Gastroesophageal sphincter (tissue), 4 donors: ENCODE results near the gene BTBD6. TPM values are rescaled to one million over a fixed set of nuclear protein-coding genes. Genes with fewer than 3 reads are reported as not detected.
"Not testable (repeated sequence)": the region's sequence is repeated elsewhere in the genome, so short reads cannot be mapped to it uniquely, and the experiment has no call there.

Experiments
- ATAC-seq: fragments of 150-250 bp; one replicate; pipeline ENCODE4 v1.9.1; 2016; ENCODE audit warnings: mild to moderate bottlenecking, moderate library complexity
- H3K27ac ChIP-seq, 4 donors: fragments of 200-600 bp; sonication (generic) in 3 of 4; 1 replicate in 3 of 4; 2 replicates in 1 of 4; pipeline ENCODE4 v1.5.1; 2016 to 2019
- H3K27me3 ChIP-seq: fragments of 200-600 bp; sonication (generic); one replicate; pipeline ENCODE4 v1.5.1; 2019
- H3K36me3 ChIP-seq, 2 donors: fragments of 200-600 bp; sonication (generic); one replicate each; pipeline ENCODE4 v1.5.1; 2019; ENCODE audit warnings: control low read depth in 1 of 2
- H3K4me1 ChIP-seq, 3 donors: fragments of 200-600 bp; sonication (generic); 1 replicate in 2 of 3; 2 replicates in 1 of 3; pipeline ENCODE4 v1.5.1; 2016 to 2019; ENCODE audit warnings: control low read depth in 2 of 3
- H3K4me3 ChIP-seq, 2 donors: fragments of 200-600 bp; sonication (generic); one replicate each; pipeline ENCODE4 v1.5.1; 2019; ENCODE audit warnings: mild to moderate bottlenecking in 1 of 2, moderate library complexity in 1 of 2
- H3K9me3 ChIP-seq, 3 donors: fragments of 200-600 bp; sonication (generic); one replicate each; pipeline ENCODE4 v1.5.1; 2017 to 2019; ENCODE audit warnings: control low read depth in 2 of 3
- CTCF ChIP-seq, 4 experiments: fragments of 200-600 bp in 2 of 4; fragments of 450-650 bp in 2 of 4; sonication (generic) in 1 of 4; IDR thresholded peaks; one replicate each; pipeline ENCODE4 v1.5.1; 2017 to 2019; ENCODE audit warnings: antibody characterized with exemption in 4 of 4, mild to moderate bottlenecking in 2 of 4, moderate library complexity in 2 of 4
- EP300 ChIP-seq: sonication (generic); formaldehyde crosslinking; IDR thresholded peaks from one replicate; pipeline ENCODE4 v1.6.1; 2017; ENCODE audit warnings: antibody characterized with exemption, mild to moderate bottlenecking
- POLR2A ChIP-seq, 2 donors: fragments of 450-650 bp; IDR thresholded peaks; one replicate each; pipeline ENCODE4 v1.6.1; 2017; ENCODE audit warnings: antibody characterized with exemption in 2 of 2, mild to moderate bottlenecking in 2 of 2, moderate library complexity in 1 of 2
- POLR2AphosphoS5 ChIP-seq: sonication (generic); formaldehyde crosslinking; IDR thresholded peaks from one replicate; pipeline ENCODE4 v1.6.1; 2017; ENCODE audit warnings: antibody characterized with exemption
- WGBS, 2 donors: methylation state at CpG; one replicate each; pipeline ENCODE4 v1.1.5; 2018; ENCODE audit warnings: low coverage in 1 of 2; 5-methylcytosine and 5-hydroxymethylcytosine counted together
- total RNA-seq, 4 donors: library from RNA; depleted of rRNA; stranded (reverse); fragments of >200 nt; gene quantifications; one replicate each; pipeline ENCODE4 v1.1.0, GENCODE V29; 2016

Gene BTBD6
- total RNA-seq, 4 donors from 2014 or later = 50.9 to 80.7 (median 66.1) TPM

- Histone ChIP-seq H3K4me1 (peaks cover 0 to 20% (median 0%) of the 10 kb centered on the region in 3 donors), H3K4me3 (no peak overlapping the region), H3K36me3 (peaks cover 0 to 36% of the 10 kb centered on the region in 2 donors), H3K9me3 (no peaks in the 10 kb centered on the region), H3K27ac (no peak overlapping the region), H3K27me3 (no peaks in the 10 kb centered on the region)
- TF ChIP-seq POLR2A (IDR thresholded peaks at IDR 0.05) (no peak), EP300 (no peak), POLR2AphosphoS5 (no peak), CTCF (IDR thresholded peaks at IDR 0.05) (no peak)
- 83 to 100% methylated on average over 1 to 8 of the region's 8 CpGs for WGBS, 2 donors
- no peak for ATAC-seq
Observed at GRCh38 chr14:105285174-105285573, 36.8 kb downstream of the BTBD6 start.

- ATAC-seq = no peak
- Histone ChIP-seq H3K36me3 (peaks cover 0 to 31% of the 10 kb centered on the region in 2 donors), H3K4me1 (peaks cover 0 to 29% (median 0%) of the 10 kb centered on the region in 3 donors), H3K27ac (no peak overlapping the region), H3K27me3 (no peaks in the 10 kb centered on the region), H3K9me3 (no peaks in the 10 kb centered on the region), H3K4me3 (no peak overlapping the region)
- TF ChIP-seq POLR2A (IDR thresholded peaks at IDR 0.05) (no peak), POLR2AphosphoS5 (no peak), CTCF (IDR thresholded peaks at IDR 0.05) (no peak), EP300 (no peak)
- 83 to 90% methylated on average over 1 to 2 of the region's 9 CpGs for WGBS, 2 donors
Observed at GRCh38 chr14:105286759-105287144, 38.4 kb downstream of the BTBD6 start.

GRCh38 chr14:105287249-105288102 is 39.1 kb downstream of the BTBD6 start:
- TF ChIP-seq EP300 = no peak
- no peak for TF ChIP-seq POLR2A (IDR thresholded peaks at IDR 0.05)
- no peak for TF ChIP-seq POLR2AphosphoS5
- TF ChIP-seq CTCF (IDR thresholded peaks at IDR 0.05) = no peak
- no peaks in the 10 kb centered on the region for H3K9me3 ChIP-seq
- H3K36me3 ChIP-seq = peaks cover 0 to 31% of the 10 kb centered on the region in 2 donors
- H3K4me1 ChIP-seq = peaks cover 0 to 30% (median 2%) of the 10 kb centered on the region in 3 donors
- WGBS, 2 donors = 65 to 79% methylated on average over 5 to 11 of the region's 24 CpGs
- H3K27me3 ChIP-seq = no peaks in the 10 kb centered on the region
- no peak overlapping the region for H3K27ac ChIP-seq
- H3K4me3 ChIP-seq = no peak overlapping the region
- ATAC-seq = no peak

- not testable (repeated sequence) for H3K27me3 ChIP-seq, H3K27ac ChIP-seq, H3K9me3 ChIP-seq, ATAC-seq, H3K4me3 ChIP-seq
- Histone ChIP-seq H3K36me3 (peaks cover 0 to 21% of the 10 kb centered on the region in 2 donors), H3K4me1 (peaks cover 0 to 44% (median 11%) of the 10 kb centered on the region in 3 donors)
- 60 to 73% methylated on average over 1 to 5 of the region's 6 CpGs for WGBS, 2 donors
Observed at GRCh38 chr14:105288936-105289335, 40.6 kb downstream of the BTBD6 start.

- Histone ChIP-seq H3K27me3 (no peaks in the 10 kb centered on the region), H3K9me3 (no peaks in the 10 kb centered on the region), H3K4me3 (no peak overlapping the region), H3K4me1 (peaks cover 0 to 48% (median 18%) of the 10 kb centered on the region in 3 donors), H3K36me3 (peaks cover 0 to 4% of the 10 kb centered on the region in 2 donors), H3K27ac (no peak overlapping the region)
- ATAC-seq = no peak
- 74 to 79% methylated on average over 3 to 5 of the region's 13 CpGs for WGBS, 2 donors
- no peak for TF ChIP-seq POLR2A (IDR thresholded peaks at IDR 0.05)
- TF ChIP-seq CTCF (IDR thresholded peaks at IDR 0.05) = no peak
- TF ChIP-seq POLR2AphosphoS5 = no peak
- no peak for TF ChIP-seq EP300
Observed at GRCh38 chr14:105290621-105291346, 42.5 kb downstream of the BTBD6 start.
